Fibroblast of pulmonary artery (primary cell): Measurements from ENCODE around the gene CGNL1.
A peak's percentile ranks its signal among the peaks of the same experiment; 100 is the strongest.

Experiments used
- DNase-seq: peaks from one replicate; pipeline ENCODE4 v3.0.0-alpha.2; 2010; ENCODE audit warnings: low read depth
- H3K4me3 ChIP-seq: replicated peaks from 2 replicates; pipeline ENCODE4 v1.5.1; 2011; ENCODE audit warnings: low read depth, mild to moderate bottlenecking, control low read depth, low read length, moderate library complexity
- TF ChIP-seq, protein P1 (sequence below): IDR thresholded peaks from 2 replicates; pipeline ENCODE4 v1.5.1; 2011; ENCODE audit warnings: mild to moderate bottlenecking, control low read depth, low read length, inconsistent platforms; ENCODE audit errors: missing control alignments

CGNL1 gene

GRCh38 chr15:57445872-57446271 lies 69.6 kb downstream of the CGNL1 start:
- DNase-seq = peak; percentile 55
- TF ChIP-seq, protein P1, sequence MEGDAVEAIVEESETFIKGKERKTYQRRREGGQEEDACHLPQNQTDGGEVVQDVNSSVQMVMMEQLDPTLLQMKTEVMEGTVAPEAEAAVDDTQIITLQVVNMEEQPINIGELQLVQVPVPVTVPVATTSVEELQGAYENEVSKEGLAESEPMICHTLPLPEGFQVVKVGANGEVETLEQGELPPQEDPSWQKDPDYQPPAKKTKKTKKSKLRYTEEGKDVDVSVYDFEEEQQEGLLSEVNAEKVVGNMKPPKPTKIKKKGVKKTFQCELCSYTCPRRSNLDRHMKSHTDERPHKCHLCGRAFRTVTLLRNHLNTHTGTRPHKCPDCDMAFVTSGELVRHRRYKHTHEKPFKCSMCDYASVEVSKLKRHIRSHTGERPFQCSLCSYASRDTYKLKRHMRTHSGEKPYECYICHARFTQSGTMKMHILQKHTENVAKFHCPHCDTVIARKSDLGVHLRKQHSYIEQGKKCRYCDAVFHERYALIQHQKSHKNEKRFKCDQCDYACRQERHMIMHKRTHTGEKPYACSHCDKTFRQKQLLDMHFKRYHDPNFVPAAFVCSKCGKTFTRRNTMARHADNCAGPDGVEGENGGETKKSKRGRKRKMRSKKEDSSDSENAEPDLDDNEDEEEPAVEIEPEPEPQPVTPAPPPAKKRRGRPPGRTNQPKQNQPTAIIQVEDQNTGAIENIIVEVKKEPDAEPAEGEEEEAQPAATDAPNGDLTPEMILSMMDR = no peak
- no peak overlapping the region for H3K4me3 ChIP-seq

DNA sequence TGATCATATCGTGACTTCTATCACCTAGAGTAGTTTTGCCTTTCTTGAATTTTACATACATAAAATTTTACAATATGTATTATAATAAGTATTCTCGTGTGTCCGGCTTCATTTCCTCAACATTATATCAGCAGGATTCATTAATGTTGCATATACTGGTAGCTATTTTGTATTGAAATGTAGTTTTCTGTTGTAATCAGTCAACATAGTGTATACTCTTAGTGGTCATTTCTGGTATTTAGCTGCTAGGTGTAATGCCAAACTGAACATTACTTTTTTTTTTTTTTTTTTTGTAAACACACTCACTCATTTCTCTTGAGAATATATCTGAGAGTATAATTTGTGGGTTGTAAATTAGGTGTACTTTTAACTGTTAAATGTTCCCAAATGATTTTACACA lies 70.1 kb downstream of the CGNL1 start:
- TF ChIP-seq, protein P1 = no peak
- H3K4me3 ChIP-seq = no peak overlapping the region
- no peak for DNase-seq

GRCh38 chr15:57451555-57451954 lies 75.2 kb downstream of the CGNL1 start:
- no peak for DNase-seq
- TF ChIP-seq, protein P1 = no peak
- no peak overlapping the region for H3K4me3 ChIP-seq

GRCh38 chr15:57452090-57452754 lies 75.9 kb downstream of the CGNL1 start:
- no peak overlapping the region for H3K4me3 ChIP-seq
- TF ChIP-seq, protein P1 = no peak
- DNase-seq = no peak

- no peak for DNase-seq
- TF ChIP-seq, protein P1 = no peak
- H3K4me3 ChIP-seq = no peak overlapping the region
Observed at GRCh38 chr15:57455929-57456328, 79.6 kb downstream of the CGNL1 start.

GRCh38 chr15:57456559-57456958 lies 80.3 kb downstream of the CGNL1 start:
- H3K4me3 ChIP-seq = no peak overlapping the region
- TF ChIP-seq, protein P1 = no peak
- DNase-seq = no peak

DNA sequence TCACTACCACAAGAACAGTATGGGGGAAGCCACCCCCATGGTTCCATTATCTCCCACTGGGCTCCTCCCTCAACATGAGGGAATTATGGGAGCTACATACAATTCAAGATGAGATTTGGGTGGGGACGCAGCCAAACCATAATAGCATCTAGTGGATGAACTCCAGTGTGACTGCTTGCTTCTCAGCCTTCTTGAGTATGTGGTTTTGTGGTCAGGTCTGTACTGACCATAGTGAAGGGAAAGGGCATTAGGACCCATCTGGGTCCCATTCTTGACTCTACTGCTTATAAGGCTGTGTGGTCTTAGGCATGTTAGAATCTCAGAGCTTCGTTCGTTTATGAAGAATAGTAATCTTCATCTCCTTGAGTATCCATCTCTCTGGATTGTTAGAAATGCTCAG lies 81.4 kb downstream of the CGNL1 start:
- TF ChIP-seq, protein P1 = no peak
- H3K4me3 ChIP-seq = no peak overlapping the region
- no peak for DNase-seq
